IMR-90 (cell line): ENCODE measurements around the gene SH3BGRL3. TPM values are rescaled to one million over a fixed set of nuclear protein-coding genes. Genes with fewer than 3 reads are reported as not detected.
"Not testable (repeated sequence)": the region's sequence is repeated elsewhere in the genome, so short reads cannot be mapped to it uniquely, and the experiment has no call there.

Experiments
- ATAC-seq: fragments of 200-7000 bp; cut with Tn5 transposase; 2 replicates; pipeline ENCODE4 v1.9.1; 2020; ENCODE audit warnings: low read depth, mild to moderate bottlenecking, moderate library complexity
- BruUV-seq: library from RNA; stranded (reverse); fragments of 400-500 nt; replicated peaks from 2 replicates; lab custom pipeline; 2021; lab: Mats Ljungman, UMichigan
- CTCF ChIA-PET: fragments of 300-600 bp; formaldehyde crosslinking; extraction: SDS; loops from one replicate; lab custom pipeline; 2021; ENCODE audit warnings: antibody characterized with exemption; lab: Yijun Ruan, JAX
- POLR2A ChIA-PET: fragments of 300-600 bp; sonication (Branson Sonifier 250); formaldehyde crosslinking; loops from one replicate; lab custom pipeline; 2022; ENCODE audit warnings: antibody characterized with exemption; ENCODE audit not compliant: unreplicated experiment; lab: Charles Lee
- DNase-seq: peaks from one replicate; pipeline ENCODE4 v3.0.0; 2013
- H2AFZ ChIP-seq: replicated peaks from 2 replicates; pipeline ENCODE3; 2013; ENCODE audit warnings: low read length, mild to moderate bottlenecking; ENCODE audit not compliant: poor library complexity
- H2AK5ac ChIP-seq: 2 replicates; pipeline ENCODE4 v1.6.1; 2013; ENCODE audit warnings: low read depth, low read length, inconsistent platforms
- H2AK9ac ChIP-seq: replicated peaks from 2 replicates; pipeline ENCODE3; 2013; ENCODE audit warnings: mild to moderate bottlenecking, low read depth, low read length, moderate library complexity; ENCODE audit not compliant: poor library complexity
- H2BK120ac ChIP-seq: 2 replicates; pipeline ENCODE4 v1.6.1; 2013; ENCODE audit warnings: low read depth, low read length, inconsistent platforms
- H2BK15ac ChIP-seq: 3 replicates; pipeline ENCODE4 v1.6.1; 2013; ENCODE audit warnings: low read depth, low read length, inconsistent platforms
- H2BK20ac ChIP-seq: 2 replicates; pipeline ENCODE4 v1.6.1; 2013; ENCODE audit warnings: low read depth, mild to moderate bottlenecking, inconsistent platforms, low read length, moderate library complexity
- H2BK5ac ChIP-seq: 2 replicates; pipeline ENCODE4 v1.6.1; 2013; ENCODE audit warnings: mild to moderate bottlenecking, low read depth, low read length, inconsistent platforms; ENCODE audit not compliant: poor library complexity, severe bottlenecking
- H3K14ac ChIP-seq: replicated peaks from 2 replicates; pipeline ENCODE4 v1.6.1; 2013; ENCODE audit warnings: low read depth, low read length, inconsistent platforms
- H3K18ac ChIP-seq: 2 replicates; pipeline ENCODE4 v1.6.1; 2013; ENCODE audit warnings: low read depth, low read length, control low read depth
- H3K23ac ChIP-seq: 2 replicates; pipeline ENCODE4 v1.6.1; 2013; ENCODE audit warnings: low read depth, low read length, inconsistent platforms
- H3K27ac ChIP-seq: 2 replicates; pipeline ENCODE4 v1.5.1; 2013; ENCODE audit warnings: mild to moderate bottlenecking, control low read depth, low read length; ENCODE audit not compliant: insufficient read depth
- H3K27me3 ChIP-seq: 2 replicates; pipeline ENCODE4 v1.6.1; 2013; ENCODE audit warnings: low read length; ENCODE audit not compliant: control insufficient read depth, insufficient read depth
- H3K36me3 ChIP-seq: 2 replicates; pipeline ENCODE4 v1.6.1; 2013; ENCODE audit warnings: low read length, mixed read lengths; ENCODE audit not compliant: control insufficient read depth, insufficient read depth
- H3K4ac ChIP-seq: 2 replicates; pipeline ENCODE4 v1.6.1; 2013; ENCODE audit warnings: low read depth, low read length, inconsistent platforms
- H3K4me1 ChIP-seq: 2 replicates; pipeline ENCODE4 v1.6.1; 2013; ENCODE audit warnings: low read length, mixed read lengths; ENCODE audit not compliant: control insufficient read depth, insufficient read depth
- H3K4me2 ChIP-seq: 2 replicates; pipeline ENCODE4 v1.6.1; 2013; ENCODE audit warnings: low read depth, mild to moderate bottlenecking, control low read depth, low read length, moderate library complexity
- H3K4me3 ChIP-seq: 2 replicates; pipeline ENCODE4 v1.5.1; 2013; ENCODE audit warnings: low read depth, mild to moderate bottlenecking, control low read depth, low read length, moderate library complexity; ENCODE audit not compliant: insufficient read depth
- H3K56ac ChIP-seq: 2 replicates; pipeline ENCODE4 v1.6.1; 2013; ENCODE audit warnings: low read length, inconsistent platforms; ENCODE audit not compliant: insufficient read depth; ENCODE audit errors: extremely low read depth
- H3K79me1 ChIP-seq, 2 experiments: 2 replicates each; pipeline ENCODE4 v1.6.1; 2013; ENCODE audit warnings: low read length in 2 of 2, inconsistent platforms in 1 of 2, low read depth in 1 of 2
- H3K9ac ChIP-seq: 2 replicates; pipeline ENCODE4 v1.6.1; 2013; ENCODE audit warnings: low read depth, low read length, control low read depth
- H3K9me1 ChIP-seq: 2 replicates; pipeline ENCODE4 v1.6.1; 2013; ENCODE audit warnings: low read length, inconsistent platforms; ENCODE audit not compliant: insufficient read depth
- H3K9me3 ChIP-seq: 2 replicates; pipeline ENCODE4 v1.6.1; 2013; ENCODE audit warnings: low read length; ENCODE audit not compliant: control insufficient read depth, insufficient read depth
- H4K20me1 ChIP-seq: 2 replicates; pipeline ENCODE4 v1.6.1; 2013; ENCODE audit warnings: low read length, inconsistent platforms; ENCODE audit not compliant: insufficient read depth
- H4K5ac ChIP-seq: 2 replicates; pipeline ENCODE4 v1.6.1; 2013; ENCODE audit warnings: mild to moderate bottlenecking, low read depth, low read length, control low read depth
- H4K8ac ChIP-seq, 2 experiments: 2 replicates each; pipeline ENCODE4 v1.6.1; 2013; ENCODE audit warnings: low read depth in 2 of 2, low read length in 2 of 2, control low read depth in 1 of 2, inconsistent platforms in 1 of 2
- H4K91ac ChIP-seq: 2 replicates; pipeline ENCODE4 v1.6.1; 2013; ENCODE audit warnings: low read depth, low read length, inconsistent platforms; ENCODE audit not compliant: insufficient read depth
- BHLHE40 ChIP-seq: fragments of 150-350 bp; IDR thresholded peaks from 2 replicates; pipeline ENCODE4 v1.6.1; 2016; ENCODE audit warnings: mild to moderate bottlenecking, low read depth, low read length
- CEBPB ChIP-seq: IDR thresholded peaks from 2 replicates; pipeline ENCODE4 v1.6.1; 2012; ENCODE audit warnings: low read depth, low read length, improper control_type of control experiment
- CHD1 ChIP-seq: IDR thresholded peaks from 2 replicates; pipeline ENCODE4 v1.6.1; 2012; ENCODE audit warnings: low read depth, low read length, improper control_type of control experiment
- FOS ChIP-seq: fragments of 150-350 bp; IDR thresholded peaks from 2 replicates; pipeline ENCODE4 v1.6.1; 2016; ENCODE audit warnings: low read depth, low read length
- MAFK ChIP-seq: IDR thresholded peaks from 2 replicates; pipeline ENCODE4 v1.6.1; 2012; ENCODE audit warnings: low read depth, low read length, improper control_type of control experiment
- POLR2A ChIP-seq: IDR thresholded peaks from 2 replicates; pipeline ENCODE4 v1.6.1; 2012; ENCODE audit warnings: mild to moderate bottlenecking, low read depth, low read length
- RCOR1 ChIP-seq: IDR thresholded peaks from 2 replicates; pipeline ENCODE4 v1.6.1; 2012; ENCODE audit warnings: mild to moderate bottlenecking, low read length, improper control_type of control experiment; ENCODE audit not compliant: insufficient replicate concordance
- SMC3 ChIP-seq: fragments of 150-350 bp; IDR thresholded peaks from 2 replicates; pipeline ENCODE4 v1.6.1; 2016; ENCODE audit warnings: low read depth, mild to moderate bottlenecking, antibody characterized with exemption, low read length, moderate library complexity
- WGBS, 2 experiments: methylation state at CpG; one replicate each; pipeline versions ENCODE4 v1.1.5 to v1.1.7; 2013; ENCODE audit warnings: missing lambda C conversion rate in 2 of 2; ENCODE audit not compliant: insufficient read length in 1 of 2; ENCODE audit errors: extremely low coverage in 2 of 2; 5-methylcytosine and 5-hydroxymethylcytosine counted together
- dilution Hi-C: fragments of 300-500 bp; cut with HindIII; formaldehyde crosslinking; loops from one replicate; pipeline ENCODE4 v1.14.3; 2018; ENCODE audit warnings: low sequenced_read_pairs; ENCODE audit not compliant: unreplicated experiment
- in situ Hi-C: fragments of 300-500 bp; cut with MboI; formaldehyde crosslinking; loops from 3 replicates; pipeline ENCODE4 v1.14.3; 2019; ENCODE audit warnings: low sequenced_read_pairs, inconsistent platforms, mixed read lengths
- intact Hi-C: fragments of 100-400 bp; cut with micrococcal nuclease; formaldehyde crosslinking; loops from 2 replicates; pipeline ENCODE4 v1.10.0; 2022
- polyA plus RNA-seq, 3 experiments: library from polyadenylated mRNA; depleted of rRNA; stranded (reverse); fragments of >200 nt; gene quantifications; 2 replicates each; pipeline ENCODE4 v1.2.3, GENCODE V29; 2012; ENCODE audit warnings: low replicate concordance in 1 of 3
- total RNA-seq: library from RNA; depleted of rRNA; stranded (reverse); fragments of >200 nt; gene quantifications from 2 replicates; pipeline ENCODE4 v1.2.3, GENCODE V29; 2012

SH3BGRL3 gene
- total and polyA plus RNA-seq, 2 of the 4 experiments (the other 2 are of a cell fraction) = 35.0 to 483 TPM

- Histone ChIP-seq H2BK20ac (no peak overlapping the region), H3K18ac (no peak overlapping the region), H2AFZ (peak overlapping the region; percentile 33), H4K8ac (no peak overlapping the region), H4K91ac (no peak overlapping the region), H3K4me3 (no peak overlapping the region), H3K56ac (no peak overlapping the region), H2BK120ac (no peak overlapping the region), H3K36me3 (no peaks in the 10 kb centered on the region), H3K9me3 (no peaks in the 10 kb centered on the region), H3K23ac (no peak overlapping the region), H3K79me1 (no peaks in the 10 kb centered on the region), H2BK5ac (no peak overlapping the region), H4K5ac (no peak overlapping the region), H3K9me1 (no peaks in the 10 kb centered on the region), H3K27ac (no peak overlapping the region), H3K9ac (no peak overlapping the region), H3K4ac (no peak overlapping the region), H3K14ac (no peak overlapping the region), H2AK9ac (no peak overlapping the region), H2BK15ac (no peak overlapping the region), H3K4me1 (no peaks in the 10 kb centered on the region), H4K20me1 (no peaks in the 10 kb centered on the region), H3K27me3 (peaks cover 19% of the 10 kb centered on the region), H3K4me2 (no peak overlapping the region), H2AK5ac (no peak overlapping the region)
- dilution Hi-C loops = no loop called here
- ATAC-seq = no peak
- BruUV-seq = no TSS peak
- TF ChIP-seq MAFK (no peak), FOS (no peak), BHLHE40 (no peak), CEBPB (no peak), RCOR1 (no peak), SMC3 (no peak), CHD1 (no peak), POLR2A (no peak)
- CTCF ChIA-PET = no interaction called here
- intact Hi-C loops = no loop called here
- in situ Hi-C loops = no loop called here
- POLR2A ChIA-PET = no interaction called here
- DNase-seq = no peak
- 79% methylated on average over 6 of the region's 8 CpGs; no CpG with 5 or more reads in 1 of the 2 experiments for WGBS, 2 experiments
Observed at GRCh38 chr1:26328597-26328996, 48.7 kb downstream of the SH3BGRL3 start.

- H3K9me1 ChIP-seq, H3K27ac ChIP-seq, POLR2A ChIA-PET, H2AFZ ChIP-seq, dilution Hi-C loops, H3K23ac ChIP-seq, H2AK9ac ChIP-seq, H4K20me1 ChIP-seq, H2BK120ac ChIP-seq, intact Hi-C loops, H3K4me3 ChIP-seq, H3K4me2 ChIP-seq, H3K18ac ChIP-seq, H2BK20ac ChIP-seq, BruUV-seq, H3K36me3 ChIP-seq, H3K4ac ChIP-seq, H4K91ac ChIP-seq, H3K4me1 ChIP-seq, H3K79me1 ChIP-seq, H2BK5ac ChIP-seq, DNase-seq, ATAC-seq, H3K9ac ChIP-seq, H3K9me3 ChIP-seq, H2BK15ac ChIP-seq, in situ Hi-C loops, H2AK5ac ChIP-seq, H3K56ac ChIP-seq, H3K14ac ChIP-seq, H4K8ac ChIP-seq, H4K5ac ChIP-seq: not testable (repeated sequence)
- peaks cover 19% of the 10 kb centered on the region for H3K27me3 ChIP-seq
- CTCF ChIA-PET = interaction anchor here (0.7 kb wide), 1 partner anchor 62 kb away, joined by 9 read pairs; no protein-coding TSS in a partner anchor
- no CpG with 5 or more reads among the region's 4 CpGs for WGBS, 2 experiments
Observed at GRCh38 chr1:26329380-26329779, 49.5 kb downstream of the SH3BGRL3 start.
